ENCODE measurements around the gene DHRSX.
"Not testable (repeated sequence)": the region's sequence is repeated elsewhere in the genome, so short reads cannot be mapped to it uniquely, and the experiment has no call there.

DHRSX gene

DNA sequence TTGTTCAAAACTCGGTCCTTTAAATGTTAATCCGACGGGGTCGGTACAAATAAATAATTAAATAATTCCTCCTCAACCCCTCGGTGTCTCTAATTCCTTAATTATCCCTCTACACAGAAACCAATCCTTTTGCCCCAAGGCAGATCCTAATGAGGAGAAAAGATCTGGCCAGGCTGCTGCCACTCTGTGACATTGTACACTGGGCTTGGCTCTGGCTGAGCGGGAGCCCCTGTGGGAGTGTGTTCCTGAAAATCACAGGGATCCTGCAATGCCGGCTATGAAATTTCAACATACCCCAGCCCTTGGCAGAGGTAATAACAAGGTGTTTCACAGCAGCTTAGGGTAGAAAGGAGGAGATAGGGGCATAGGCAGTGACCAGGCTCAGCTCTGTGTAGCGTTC lies 96.0 kb downstream of the DHRSX start:
- no peak overlapping the region for H3K9ac ChIP-seq (ENCODE audit: low read length)
- peaks cover 16% of the 10 kb centered on the region for H3K36me3 ChIP-seq (ENCODE audit: control insufficient read depth, insufficient read depth, low read length)
- H3K4me1 ChIP-seq (ENCODE audit: control insufficient read depth, insufficient read depth, low read length): peaks cover 17% of the 10 kb centered on the region
- no peaks in the 10 kb centered on the region for H3K27me3 ChIP-seq (ENCODE audit: control insufficient read depth, insufficient read depth, low read length)
- H3K9me3 ChIP-seq (ENCODE audit: control insufficient read depth, insufficient read depth, low read depth, low read length): peaks cover 9% of the 10 kb centered on the region
- H3K27ac ChIP-seq (ENCODE audit: low read depth, low read length): no peak overlapping the region
- no peak overlapping the region for H3K4me3 ChIP-seq (ENCODE audit: low read depth, low read length)

GRCh38 chrX:2402361-2402690 lies 98.5 kb downstream of the DHRSX start:
- Histone ChIP-seq H3K4me3 (ENCODE audit: low read depth, low read length) (no peak overlapping the region), H3K9ac (ENCODE audit: low read length) (no peak overlapping the region), H3K4me1 (ENCODE audit: control insufficient read depth, insufficient read depth, low read length) (peaks cover 20% of the 10 kb centered on the region), H3K27ac (ENCODE audit: low read depth, low read length) (no peak overlapping the region), H3K36me3 (ENCODE audit: control insufficient read depth, insufficient read depth, low read length) (peaks cover 8% of the 10 kb centered on the region), H3K9me3 (ENCODE audit: control insufficient read depth, insufficient read depth, low read depth, low read length) (peaks cover 7% of the 10 kb centered on the region), H3K27me3 (ENCODE audit: control insufficient read depth, insufficient read depth, low read length) (no peaks in the 10 kb centered on the region)

DNA sequence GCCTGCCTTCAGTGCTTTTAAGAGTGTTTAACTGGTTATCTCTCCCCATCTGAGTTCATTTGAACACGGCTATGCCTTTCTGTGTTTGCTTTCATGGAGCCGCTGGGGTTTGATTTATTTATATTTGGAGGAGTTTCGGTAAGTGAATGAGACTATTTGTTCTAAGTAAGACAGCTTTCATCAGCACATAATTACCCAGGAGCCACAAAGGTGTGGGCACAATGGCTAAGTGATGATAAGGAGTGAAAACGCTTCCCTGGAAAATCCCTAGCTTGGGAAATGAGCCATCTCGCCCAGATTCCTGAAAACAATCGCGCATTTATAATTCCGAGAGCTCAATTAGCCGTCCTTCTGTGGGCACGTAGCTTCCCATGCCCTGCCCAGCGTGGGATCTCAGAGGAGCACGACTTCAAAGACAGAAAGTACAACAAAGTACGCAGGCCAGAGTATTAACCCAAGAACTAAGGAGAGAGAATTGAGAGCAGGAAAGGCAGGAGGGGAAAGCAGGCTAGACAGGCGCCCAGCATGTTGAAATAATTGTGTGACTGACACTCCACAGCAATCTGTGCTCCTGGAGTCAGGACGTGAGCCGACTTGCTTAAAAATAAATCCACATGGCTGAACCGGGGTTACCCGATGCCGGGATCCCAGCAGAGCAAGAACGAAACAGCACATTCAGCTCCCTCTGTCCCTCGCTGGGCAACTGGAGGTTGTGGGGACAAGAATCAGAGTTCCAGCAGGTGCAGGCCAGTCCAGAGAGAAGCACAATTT lies 99.0 kb downstream of the DHRSX start:
- no peak overlapping the region for H3K27ac ChIP-seq (ENCODE audit: low read depth, low read length)
- H3K9me3 ChIP-seq (ENCODE audit: control insufficient read depth, insufficient read depth, low read depth, low read length): peaks cover 1% of the 10 kb centered on the region
- no peak overlapping the region for H3K4me3 ChIP-seq (ENCODE audit: low read depth, low read length)
- peaks cover 3% of the 10 kb centered on the region for H3K36me3 ChIP-seq (ENCODE audit: control insufficient read depth, insufficient read depth, low read length)
- H3K27me3 ChIP-seq (ENCODE audit: control insufficient read depth, insufficient read depth, low read length): no peaks in the 10 kb centered on the region
- no peak overlapping the region for H3K9ac ChIP-seq (ENCODE audit: low read length)
- peaks cover 22% of the 10 kb centered on the region for H3K4me1 ChIP-seq (ENCODE audit: control insufficient read depth, insufficient read depth, low read length)

- Histone ChIP-seq H3K9me3 (ENCODE audit: control insufficient read depth, insufficient read depth, low read depth, low read length) (no peaks in the 10 kb centered on the region), H3K27ac (ENCODE audit: low read depth, low read length) (no peak overlapping the region), H3K4me3 (ENCODE audit: low read depth, low read length) (no peak overlapping the region), H3K36me3 (ENCODE audit: control insufficient read depth, insufficient read depth, low read length) (no peaks in the 10 kb centered on the region), H3K4me1 (ENCODE audit: control insufficient read depth, insufficient read depth, low read length) (peaks cover 22% of the 10 kb centered on the region), H3K27me3 (ENCODE audit: control insufficient read depth, insufficient read depth, low read length) (no peaks in the 10 kb centered on the region), H3K9ac (ENCODE audit: low read length) (peak overlapping the region; percentile 35)
Observed at GRCh38 chrX:2401201-2401589, 99.6 kb downstream of the DHRSX start.

DNA sequence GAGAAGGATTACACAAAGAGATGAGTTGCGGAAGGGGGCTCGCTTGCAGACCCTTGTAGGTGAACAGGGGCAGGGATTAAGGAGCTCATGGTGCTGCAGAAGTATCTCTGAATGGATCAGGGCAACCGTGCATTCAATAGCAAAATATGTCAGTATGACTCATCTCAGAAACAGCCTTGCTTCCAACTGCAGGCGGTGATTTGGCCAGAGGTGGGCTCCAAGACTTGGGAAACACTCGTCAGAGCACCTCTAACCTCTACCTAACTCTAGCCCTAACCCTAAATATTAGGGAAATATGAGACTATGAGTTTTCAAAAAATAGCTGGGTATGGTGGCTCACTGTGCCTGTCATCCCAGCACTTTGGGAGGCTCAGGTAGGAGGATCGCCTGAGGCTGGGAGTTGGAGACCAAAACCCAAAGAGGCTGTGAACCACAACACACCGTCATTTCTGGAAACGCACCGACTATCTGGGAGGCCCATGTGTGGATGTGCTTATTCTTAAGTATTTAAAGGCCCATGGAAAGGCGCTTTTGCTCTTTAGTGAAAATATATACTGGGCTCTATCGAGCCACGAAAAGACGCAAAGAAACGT lies 102.6 kb downstream of the DHRSX start:
- H3K27ac ChIP-seq (ENCODE audit: low read depth, low read length): no peak overlapping the region
- H3K27me3 ChIP-seq (ENCODE audit: control insufficient read depth, insufficient read depth, low read length): no peaks in the 10 kb centered on the region
- peaks cover 31% of the 10 kb centered on the region for H3K4me1 ChIP-seq (ENCODE audit: control insufficient read depth, insufficient read depth, low read length)
- no peaks in the 10 kb centered on the region for H3K9me3 ChIP-seq (ENCODE audit: control insufficient read depth, insufficient read depth, low read depth, low read length)
- H3K36me3 ChIP-seq (ENCODE audit: control insufficient read depth, insufficient read depth, low read length): no peaks in the 10 kb centered on the region
- H3K4me3 ChIP-seq (ENCODE audit: low read depth, low read length): no peak overlapping the region
- H3K9ac ChIP-seq (ENCODE audit: low read length): no peak overlapping the region

- H3K4me3 ChIP-seq (ENCODE audit: low read depth, low read length): no peak overlapping the region
- no peak overlapping the region for H3K9ac ChIP-seq (ENCODE audit: low read length)
- no peaks in the 10 kb centered on the region for H3K27me3 ChIP-seq (ENCODE audit: control insufficient read depth, insufficient read depth, low read length)
- H3K36me3 ChIP-seq (ENCODE audit: control insufficient read depth, insufficient read depth, low read length): no peaks in the 10 kb centered on the region
- no peak overlapping the region for H3K27ac ChIP-seq (ENCODE audit: low read depth, low read length)
- no peaks in the 10 kb centered on the region for H3K9me3 ChIP-seq (ENCODE audit: control insufficient read depth, insufficient read depth, low read depth, low read length)
- peaks cover 31% of the 10 kb centered on the region for H3K4me1 ChIP-seq (ENCODE audit: control insufficient read depth, insufficient read depth, low read length)
Observed at GRCh38 chrX:2397229-2398063, 103.3 kb downstream of the DHRSX start.

DNA sequence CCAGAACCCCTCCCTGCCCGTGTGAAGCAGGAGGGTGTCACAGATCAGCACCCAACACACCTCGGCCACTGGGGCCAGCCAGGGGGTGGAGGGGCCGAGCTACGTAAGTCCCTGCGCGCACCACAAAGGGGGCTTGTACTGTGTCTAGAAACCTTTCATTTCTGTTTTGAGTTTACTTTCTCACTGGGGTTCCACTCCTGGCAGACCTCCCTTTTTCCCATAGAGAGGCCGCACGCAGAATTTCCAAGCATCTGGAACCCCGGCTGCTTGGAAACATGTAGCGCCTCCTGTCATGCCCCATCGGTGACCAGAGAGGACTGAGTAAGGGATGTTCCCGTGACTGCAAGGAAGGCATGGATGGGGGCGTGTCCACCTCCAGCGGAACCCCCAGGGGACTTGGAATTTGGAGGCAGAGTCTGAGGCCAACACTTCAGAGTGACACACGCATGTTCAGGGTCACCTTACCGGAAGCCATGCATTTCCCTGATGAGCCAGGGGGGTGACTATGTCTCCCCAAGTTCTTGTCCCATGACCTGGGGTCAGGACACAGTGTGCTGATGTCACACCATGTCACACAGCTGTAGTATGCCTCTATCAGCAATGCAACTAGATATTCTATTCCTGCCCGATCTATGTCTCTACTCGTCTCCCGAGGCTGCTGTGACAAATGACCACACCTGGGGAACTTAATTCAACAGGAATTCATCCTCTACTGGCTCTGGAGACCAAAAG lies 105.3 kb downstream of the DHRSX start:
- H3K4me3 ChIP-seq (ENCODE audit: low read depth, low read length): no peak overlapping the region
- H3K27ac ChIP-seq (ENCODE audit: low read depth, low read length): no peak overlapping the region

GRCh38 chrX:2391869-2392606 lies 108.7 kb downstream of the DHRSX start:
- H3K4me1 ChIP-seq (ENCODE audit: control insufficient read depth, insufficient read depth, low read length): peaks cover 9% of the 10 kb centered on the region; the same call in 1 of the 2 replicates
- H3K36me3 ChIP-seq (ENCODE audit: control insufficient read depth, insufficient read depth, low read length): peaks cover 9% of the 10 kb centered on the region
- H3K4me3 ChIP-seq (ENCODE audit: low read depth, low read length): no peak overlapping the region
- peak overlapping the region; percentile 50; the same call in 1 of the 2 replicates for H3K27ac ChIP-seq (ENCODE audit: low read depth, low read length)
- peak overlapping the region; percentile 27 for H3K9ac ChIP-seq (ENCODE audit: low read length)
- H3K27me3 ChIP-seq (ENCODE audit: control insufficient read depth, insufficient read depth, low read length): no peaks in the 10 kb centered on the region
- H3K9me3 ChIP-seq (ENCODE audit: control insufficient read depth, insufficient read depth, low read depth, low read length): peaks cover 6% of the 10 kb centered on the region

More for the DNA sequence above, 105.3 kb downstream of the DHRSX start:
- peaks cover 6% of the 10 kb centered on the region for H3K36me3 ChIP-seq (ENCODE audit: control insufficient read depth, insufficient read depth, low read length)
- peaks cover 18% of the 10 kb centered on the region; the same call in 1 of the 2 replicates for H3K4me1 ChIP-seq (ENCODE audit: control insufficient read depth, insufficient read depth, low read length)
- peaks cover 6% of the 10 kb centered on the region for H3K9me3 ChIP-seq (ENCODE audit: control insufficient read depth, insufficient read depth, low read depth, low read length)
- H3K27me3 ChIP-seq (ENCODE audit: control insufficient read depth, insufficient read depth, low read length): no peaks in the 10 kb centered on the region
- no peak overlapping the region for H3K9ac ChIP-seq (ENCODE audit: low read length)

DNA sequence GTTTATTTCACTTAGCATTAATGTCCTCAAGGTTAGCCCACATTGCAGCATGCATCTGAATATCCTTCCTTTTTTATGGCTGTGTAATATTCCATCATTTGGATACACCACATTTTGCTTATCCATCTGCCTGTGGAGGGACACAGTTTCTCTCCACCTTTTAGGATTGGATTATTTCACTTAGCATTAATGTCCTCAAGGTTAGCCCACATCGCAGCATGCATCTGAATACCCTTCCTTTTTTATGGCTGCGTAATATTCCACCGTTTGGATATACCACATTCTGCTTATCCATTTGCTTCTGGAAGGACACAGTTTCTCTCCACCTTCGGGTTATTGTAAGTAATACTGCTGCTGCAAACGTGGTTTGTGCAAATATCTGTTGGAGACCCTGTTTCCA lies 110.0 kb downstream of the DHRSX start:
- Histone ChIP-seq H3K36me3 (ENCODE audit: control insufficient read depth, insufficient read depth, low read length) (peaks cover 9% of the 10 kb centered on the region), H3K27ac (ENCODE audit: low read depth, low read length) (no peak overlapping the region), H3K9me3 (ENCODE audit: control insufficient read depth, insufficient read depth, low read depth, low read length) (peaks cover 6% of the 10 kb centered on the region), H3K4me1 (ENCODE audit: control insufficient read depth, insufficient read depth, low read length) (peaks cover 5% of the 10 kb centered on the region; the same call in 1 of the 2 replicates), H3K4me3 (ENCODE audit: low read depth, low read length) (no peak overlapping the region), H3K27me3 (ENCODE audit: control insufficient read depth, insufficient read depth, low read length) (no peaks in the 10 kb centered on the region), H3K9ac (ENCODE audit: low read length) (no peak overlapping the region)

- H3K27me3 ChIP-seq (ENCODE audit: control insufficient read depth, insufficient read depth, low read length); H3K4me1 ChIP-seq (ENCODE audit: control insufficient read depth, insufficient read depth, low read length); H3K27ac ChIP-seq (ENCODE audit: low read depth, low read length); H3K4me3 ChIP-seq (ENCODE audit: low read depth, low read length); H3K9ac ChIP-seq (ENCODE audit: low read length): not testable (repeated sequence)
- Histone ChIP-seq H3K36me3 (ENCODE audit: control insufficient read depth, insufficient read depth, low read length) (peaks cover 15% of the 10 kb centered on the region), H3K9me3 (ENCODE audit: control insufficient read depth, insufficient read depth, low read depth, low read length) (peaks cover 13% of the 10 kb centered on the region)
Observed at GRCh38 chrX:2389731-2390130, 111.0 kb downstream of the DHRSX start.

Data from HUES6 (cell line).